ENCODE data around the gene TRMT2A.

Gene TRMT2A

DNA sequence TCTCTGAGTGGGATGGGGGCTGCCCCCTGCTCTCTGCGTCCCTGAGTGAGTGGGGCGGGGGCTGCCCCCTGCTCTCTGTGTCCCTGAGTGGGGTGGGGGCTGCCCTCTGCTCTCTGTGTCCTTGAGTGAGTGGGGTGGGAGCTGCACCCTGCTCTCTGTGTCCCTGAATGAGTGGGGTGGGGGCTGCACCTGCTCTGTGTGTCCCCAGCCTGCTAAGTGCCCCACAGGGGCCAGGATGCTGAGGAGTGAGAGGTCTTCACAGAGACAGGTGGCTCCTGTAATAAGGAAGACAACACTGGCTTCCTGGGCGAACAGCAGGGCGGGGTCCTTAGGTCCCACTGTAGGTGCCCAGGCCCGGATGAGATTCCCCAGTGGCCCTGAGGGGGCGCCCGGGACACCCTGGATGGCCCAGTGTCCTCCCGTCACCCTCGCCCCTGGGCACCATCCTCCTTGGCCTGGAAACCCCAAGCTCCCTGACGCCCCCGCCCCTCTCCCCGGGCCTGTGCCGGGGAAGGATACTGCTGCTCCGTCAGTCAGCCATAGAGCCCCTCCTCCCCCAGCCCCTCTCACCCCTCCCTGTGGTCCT lies 37.7 kb upstream of the TRMT2A start:
- no peak overlapping the region for H3K4me3 ChIP-seq (replicated peaks; ENCODE audit: low read depth, low read length)

GRCh38 chr22:20153945-20154344 lies 36.9 kb upstream of the TRMT2A start:
- no peak for DNase-seq (ENCODE audit: low read depth)
- H3K4me3 ChIP-seq (replicated peaks; ENCODE audit: low read depth, low read length), result no peak overlapping the region
- no peak for TF ChIP-seq CTCF (IDR thresholded peaks at IDR 0.05; ENCODE audit: low read length, missing control alignments)

More for the DNA sequence above, 37.7 kb upstream of the TRMT2A start:
- no peak for DNase-seq (ENCODE audit: low read depth)
- TF ChIP-seq CTCF (IDR thresholded peaks at IDR 0.05; ENCODE audit: low read length, missing control alignments), result no peak

DNA sequence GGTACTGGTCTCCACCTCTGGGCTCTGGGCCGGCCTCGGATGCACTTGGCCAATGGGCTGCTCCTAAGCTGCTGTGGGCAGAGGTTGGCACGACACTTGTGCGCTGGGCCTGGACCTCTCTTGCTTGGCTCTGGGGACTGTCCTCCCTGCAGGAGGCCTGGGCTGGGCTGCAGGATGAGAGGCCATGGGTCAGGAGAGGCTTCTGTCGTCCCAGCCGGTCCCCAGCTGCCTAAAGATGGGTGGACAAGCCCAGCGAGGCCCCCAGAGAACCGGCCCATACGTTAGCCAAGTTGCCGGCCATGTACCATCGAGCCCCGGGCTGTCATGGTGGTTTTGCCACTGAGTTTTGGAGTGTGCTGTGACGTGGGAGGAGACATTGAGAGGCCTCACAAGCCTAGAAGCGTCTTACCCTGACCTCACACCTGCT lies 35.5 kb upstream of the TRMT2A start:
- H3K4me3 ChIP-seq (replicated peaks; ENCODE audit: low read depth, low read length), result no peak overlapping the region
- DNase-seq (ENCODE audit: low read depth), result no peak
- no peak for TF ChIP-seq CTCF (IDR thresholded peaks at IDR 0.05; ENCODE audit: low read length, missing control alignments)

- DNase-seq (ENCODE audit: low read depth), result no peak
- no peak for TF ChIP-seq CTCF (IDR thresholded peaks at IDR 0.05; ENCODE audit: low read length, missing control alignments)
These were observed 34.2 kb upstream of the TRMT2A start for GRCh38 chr22:20151276-20151588.

DNA sequence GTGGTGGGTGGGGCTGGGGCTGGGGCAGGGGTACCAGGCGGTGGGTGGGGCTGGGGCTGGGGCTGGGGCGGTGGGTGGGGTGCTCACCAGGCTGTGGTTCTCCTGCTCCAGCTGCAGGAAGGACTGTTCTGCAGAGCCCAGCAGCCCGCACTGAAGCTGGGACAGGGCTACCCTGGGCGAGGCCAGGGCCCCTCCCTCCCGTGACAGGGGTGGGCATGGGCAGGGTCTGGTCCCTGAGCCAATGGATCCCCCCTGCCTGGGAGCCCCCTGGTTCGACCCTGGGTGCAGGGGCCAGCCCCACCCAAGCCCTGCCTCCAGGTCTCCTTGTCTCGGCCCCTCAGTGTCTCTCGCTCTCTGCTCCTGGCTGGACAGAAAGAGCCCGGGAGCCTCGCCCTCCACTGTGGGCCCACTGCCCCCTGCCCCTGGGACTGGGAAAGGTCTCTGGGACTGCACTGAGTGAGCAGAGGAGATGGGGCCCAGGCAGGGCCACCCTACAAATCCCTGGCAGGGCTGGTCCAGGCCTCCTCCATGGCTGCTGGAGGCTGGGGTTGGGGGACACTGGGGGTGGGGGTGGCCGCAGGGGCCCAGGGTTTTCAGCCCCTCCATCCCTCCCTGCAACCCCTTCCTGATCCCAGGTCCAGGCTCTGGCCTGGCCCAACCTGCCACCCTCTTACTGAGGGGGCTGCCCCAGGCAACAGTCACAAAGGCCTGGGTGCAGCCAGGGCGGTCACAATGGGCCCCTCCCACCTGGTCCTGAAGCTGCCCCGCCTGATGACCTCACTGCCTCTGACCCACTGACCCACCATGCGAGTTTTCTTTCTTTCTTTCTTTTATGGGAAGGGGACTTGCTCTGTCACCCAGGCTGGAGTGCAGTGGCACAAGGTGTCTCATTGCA lies 33.6 kb upstream of the TRMT2A start, which contains the start of gene CCDC188:
CCDC188 (minus strand) TSS at position 675 of the 895 bp plus-strand sequence; CDS start at position 606, 69 bp downstream.
- no peak within 1 kb of the TSS for H3K4me3 ChIP-seq (replicated peaks; ENCODE audit: low read depth, low read length)
- DNase-seq (ENCODE audit: low read depth), result no peak
- no peak for TF ChIP-seq CTCF (IDR thresholded peaks at IDR 0.05; ENCODE audit: low read length, missing control alignments)

More at GRCh38 chr22:20151276-20151588, 34.2 kb upstream of the TRMT2A start:
- H3K4me3 ChIP-seq (replicated peaks; ENCODE audit: low read depth, low read length), result no peak overlapping the region

DNA sequence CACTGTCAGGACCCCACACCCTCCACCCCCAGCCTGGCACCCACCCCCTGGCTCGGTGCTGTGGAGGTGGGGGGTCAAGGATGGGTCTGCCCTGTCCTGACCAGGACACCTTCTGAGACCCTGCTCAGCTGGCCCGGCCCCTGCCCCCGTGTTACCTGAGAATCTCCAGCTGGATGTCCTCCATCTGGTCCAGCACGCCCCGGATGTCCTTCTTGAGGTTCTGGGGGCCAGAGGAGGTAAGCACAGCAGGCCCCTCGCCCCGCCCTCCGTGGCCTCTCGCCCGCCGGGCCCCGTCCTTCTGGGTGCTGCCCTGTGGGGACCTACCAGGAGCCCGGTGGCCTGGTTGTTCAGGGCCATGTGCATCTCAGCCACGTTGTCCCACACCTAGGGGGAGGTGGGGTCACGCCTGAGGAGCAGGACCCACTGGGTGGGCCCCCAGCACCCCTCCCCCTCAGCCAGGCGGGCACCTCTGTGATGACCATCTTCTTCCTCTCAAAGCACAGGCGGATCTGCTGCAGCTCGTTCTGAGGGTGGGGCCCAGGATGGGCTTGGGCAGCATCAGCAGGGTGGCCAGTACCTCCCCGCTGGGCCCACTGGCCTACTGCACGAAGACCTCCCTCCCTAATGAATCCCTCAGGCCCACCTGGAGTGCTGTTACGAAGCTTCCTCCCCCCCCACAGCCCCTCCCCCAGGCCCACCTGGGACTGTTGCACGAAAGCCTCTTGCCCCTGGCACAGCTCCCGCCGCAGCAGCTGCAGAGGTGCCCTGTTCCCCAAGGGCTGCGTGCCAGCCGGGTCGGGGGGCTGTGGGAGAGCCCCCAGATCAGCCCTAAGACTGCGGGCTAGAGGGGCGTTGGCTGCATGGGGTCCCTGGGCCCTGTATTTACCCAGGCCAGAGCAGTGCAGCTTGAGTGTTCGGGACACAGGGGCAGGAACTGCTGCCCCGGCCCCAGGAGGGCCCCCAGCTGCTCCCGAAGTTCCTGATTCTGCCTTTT lies 32.5 kb upstream of the TRMT2A start:
- DNase-seq (ENCODE audit: low read depth), result no peak
- TF ChIP-seq CTCF (IDR thresholded peaks at IDR 0.05; ENCODE audit: low read length, missing control alignments), result no peak
- no peak overlapping the region for H3K4me3 ChIP-seq (replicated peaks; ENCODE audit: low read depth, low read length)
